T-helper 22 cell (primary cell): ENCODE results near the gene RASL12.
"Not testable (repeated sequence)": the region's sequence is repeated elsewhere in the genome, so short reads cannot be mapped to it uniquely, and the experiment has no call there.

Source experiments
- DNase-seq: peaks from one replicate; pipeline ENCODE4 v3.0.0-alpha.2; 2020; ENCODE audit warnings: low read depth

RASL12 gene

GRCh38 chr15:65075607-65076395, 8.0 kb upstream of the RASL12 start:
- DNase-seq, result not testable (repeated sequence)

GRCh38 chr15:65074946-65075345, 7.2 kb upstream of the RASL12 start:
- DNase-seq, result not testable (repeated sequence)

GRCh38 chr15:65072617-65073016, 4.8 kb upstream of the RASL12 start:
- no peak for DNase-seq

- DNase-seq, result no peak
Observed at GRCh38 chr15:65072027-65072426, 4.2 kb upstream of the RASL12 start.

GRCh38 chr15:65071381-65071811, 3.6 kb upstream of the RASL12 start:
- no peak for DNase-seq

- DNase-seq, result no peak
Observed at GRCh38 chr15:65069779-65070546, 2.2 kb upstream of the RASL12 start.

GRCh38 chr15:65069179-65069578, 1.4 kb upstream of the RASL12 start:
- DNase-seq, result no peak

- no peak for DNase-seq
Observed at GRCh38 chr15:65068403-65068788, 605 bp upstream of the RASL12 start.

- no peak for DNase-seq
Observed at GRCh38 chr15:65067317-65067644, 510 bp downstream of the RASL12 start.

- DNase-seq, result no peak
Observed at GRCh38 chr15:65066635-65067316, 1.0 kb downstream of the RASL12 start.

GRCh38 chr15:65066001-65066634, 1.7 kb downstream of the RASL12 start:
- no peak for DNase-seq

- no peak for DNase-seq
Observed at GRCh38 chr15:65062726-65063125, 5.1 kb downstream of the RASL12 start.

GRCh38 chr15:65062061-65062460, 5.7 kb downstream of the RASL12 start:
- DNase-seq, result no peak

GRCh38 chr15:65060641-65061397, 7.0 kb downstream of the RASL12 start:
- DNase-seq, result no peak

GRCh38 chr15:65059931-65060596, 7.7 kb downstream of the RASL12 start:
- no peak for DNase-seq

GRCh38 chr15:65059369-65059750, 8.4 kb downstream of the RASL12 start:
- no peak for DNase-seq

GRCh38 chr15:65058394-65059368, 9.1 kb downstream of the RASL12 start:
- DNase-seq, result no peak

GRCh38 chr15:65057549-65057940, 10.2 kb downstream of the RASL12 start:
- no peak for DNase-seq

GRCh38 chr15:65056868-65057548, 10.8 kb downstream of the RASL12 start:
- DNase-seq, result no peak
